H1 (cell line): ENCODE results near the gene TTC21A. TPM values are rescaled to one million over a fixed set of nuclear protein-coding genes. Genes with fewer than 3 reads are reported as not detected.

Experiments used
- POLR2AphosphoS5 ChIP-seq: IDR thresholded peaks from 2 replicates; pipeline ENCODE4 v1.6.1; 2011; ENCODE audit warnings: low read depth, low read length
- polyA plus RNA-seq, 7 experiments: library from polyadenylated mRNA; depleted of rRNA in 3 of 7; stranded (reverse) in 5 of 7; unstranded in 2 of 7; fragments of >200 nt in 5 of 7; fragments of 200-250 nt in 2 of 7; gene quantifications; 1 replicate in 5 of 7; 2 replicates in 1 of 7; 4 replicates in 1 of 7; pipeline versions ENCODE4 v1.2.1 to v1.2.3, GENCODE V29; 2011 to 2013; ENCODE audit warnings: missing spikeins in 2 of 7, mixed read lengths in 2 of 7
- total RNA-seq: library from RNA; stranded (reverse); fragmentation: NEBNext Ultra II Directional; extraction: Animal tissue kit (Norgen Biotek cat#: 25700); gene quantifications from 2 replicates; pipeline ENCODE4 v1.2.1, GENCODE V29; 2021

Gene TTC21A
- total and polyA plus RNA-seq, 2 of the 8 experiments (the other 6 are each of a cell fraction or from before 2014, with no cell fraction given), result 2.3 to 2.8 TPM

DNA sequence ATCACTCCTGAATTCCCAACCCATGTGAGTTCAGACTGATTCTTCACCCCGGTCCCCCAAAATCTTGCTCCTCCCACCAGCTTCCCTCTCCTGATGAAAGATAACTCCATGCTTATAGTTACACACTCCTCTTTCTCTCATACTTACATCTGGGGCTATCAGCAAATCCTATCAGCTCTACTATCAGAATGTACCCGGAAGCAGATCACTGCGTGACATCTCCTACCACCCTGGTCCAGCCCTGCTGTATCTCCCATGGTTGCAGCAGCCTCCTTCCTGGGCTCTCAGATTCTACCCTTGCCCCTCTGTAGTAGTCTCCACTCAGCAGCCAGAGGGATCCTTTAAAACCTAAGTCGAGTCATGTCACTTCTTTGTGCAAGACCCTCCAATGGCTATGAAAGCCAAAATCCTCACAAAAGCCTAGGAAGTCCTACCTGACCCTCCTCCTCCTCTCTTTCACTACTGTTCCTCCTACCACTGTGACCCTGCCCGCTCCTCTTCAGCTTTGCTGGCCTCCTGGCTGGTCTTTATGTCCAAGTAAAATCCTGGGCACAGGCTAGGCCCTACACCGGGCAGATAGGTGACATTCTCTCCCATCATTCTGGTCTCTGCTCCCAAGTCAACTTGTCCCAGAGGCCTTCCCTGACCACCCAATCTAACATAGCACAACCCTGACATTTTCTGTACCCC, 68.7 kb downstream of the TTC21A start (continued):
- no peak for TF ChIP-seq POLR2AphosphoS5
